Central memory CD8-positive, alpha-beta T cell (primary cell): ENCODE data around the gene TIGAR.

Experiments
- ATAC-seq: fragments of 150-1000 bp; cut with Tn5 transposase; replicated peaks from 2 replicates; pipeline ENCODE4 v1.10.0; 2022; ENCODE audit warnings: mild to moderate bottlenecking, moderate FRiP score, moderate number of reproducible peaks; ENCODE audit not compliant: poor library complexity, severe bottlenecking; ENCODE audit errors: extremely low read depth
- DNase-seq, 2 donors: peaks; one replicate each; pipeline ENCODE4 v3.0.0; 2021; ENCODE audit warnings: low spot score in 2 of 2
- H3K27ac Mint-ChIP-seq: one replicate; pipeline ENCODE4 v1.8.0; 2022; ENCODE audit warnings: low read depth, mild to moderate bottlenecking, moderate library complexity, mixed read lengths
- H3K27me3 Mint-ChIP-seq: one replicate; pipeline ENCODE4 v1.8.0; 2022; ENCODE audit warnings: mixed read lengths
- H3K36me3 Mint-ChIP-seq: one replicate; pipeline ENCODE4 v1.8.0; 2022; ENCODE audit warnings: mild to moderate bottlenecking, moderate library complexity, mixed read lengths; ENCODE audit not compliant: insufficient read depth
- H3K4me1 Mint-ChIP-seq: one replicate; pipeline ENCODE4 v1.8.0; 2022; ENCODE audit warnings: mixed read lengths
- H3K4me3 Mint-ChIP-seq: one replicate; pipeline ENCODE4 v1.8.0; 2022; ENCODE audit warnings: mild to moderate bottlenecking, moderate library complexity, mixed read lengths
- H3K9me3 Mint-ChIP-seq: one replicate; pipeline ENCODE4 v1.8.0; 2022; ENCODE audit warnings: mixed read lengths

The TIGAR gene

DNA sequence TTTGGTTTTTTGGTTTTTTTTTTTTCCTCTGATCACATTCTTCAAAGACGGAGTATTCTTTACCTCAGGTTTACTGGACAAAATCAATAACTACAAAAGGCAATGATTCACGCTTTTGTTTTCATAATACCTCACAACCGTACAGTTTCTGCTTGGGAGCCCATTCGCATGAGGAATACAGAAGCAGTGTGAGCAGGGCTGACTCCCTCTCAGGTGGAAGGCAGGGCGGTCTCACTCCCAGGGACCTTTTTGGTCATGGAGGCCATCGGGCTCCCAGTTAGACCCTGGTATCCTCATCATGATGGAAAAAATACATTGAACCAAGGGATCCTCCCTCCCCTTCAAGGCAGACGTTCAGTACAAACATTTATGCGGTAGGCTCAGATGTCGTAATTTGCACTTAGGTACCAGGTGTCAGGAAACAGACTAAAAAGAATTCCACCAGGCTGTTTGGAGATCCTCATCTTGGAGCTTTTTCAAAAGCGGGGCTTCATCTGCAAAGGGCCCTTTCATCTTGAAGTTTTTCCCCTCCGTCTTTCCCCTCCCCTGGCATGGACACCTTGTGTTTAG, 19.0 kb upstream of the TIGAR start:
- ATAC-seq: no peak
- Mint-ChIP-seq H3K27me3 (no peaks in the 10 kb centered on the region), H3K4me3 (no peak overlapping the region), H3K27ac (peak overlapping the region; percentile 41), H3K4me1 (peaks cover 54% of the 10 kb centered on the region), H3K9me3 (no peaks in the 10 kb centered on the region), H3K36me3 (peaks cover 80% of the 10 kb centered on the region)
- DNase-seq: no peak

DNA sequence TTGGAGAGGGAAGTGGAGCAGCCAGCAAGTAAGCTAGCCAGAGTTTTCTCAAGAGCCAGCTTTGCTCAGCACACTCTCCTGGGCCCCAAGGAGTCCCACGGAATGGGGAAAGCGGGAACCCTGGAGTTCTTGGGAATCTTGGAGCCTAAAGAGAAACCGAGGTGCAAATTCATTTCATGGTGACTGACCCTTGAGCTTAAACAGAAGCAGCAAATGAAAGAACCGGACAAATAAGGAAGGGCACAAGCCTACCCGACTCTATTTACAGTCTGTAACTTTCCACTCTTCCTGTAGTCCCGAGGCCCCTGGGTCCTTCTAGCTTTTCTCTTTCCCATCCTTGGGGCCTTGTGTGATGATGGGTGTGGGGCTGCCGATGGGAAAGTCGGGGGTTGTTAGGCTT, 18.1 kb upstream of the TIGAR start:
- no peak overlapping the region for H3K27ac Mint-ChIP-seq
- H3K4me1 Mint-ChIP-seq: peaks cover 50% of the 10 kb centered on the region
- ATAC-seq: no peak

DNA sequence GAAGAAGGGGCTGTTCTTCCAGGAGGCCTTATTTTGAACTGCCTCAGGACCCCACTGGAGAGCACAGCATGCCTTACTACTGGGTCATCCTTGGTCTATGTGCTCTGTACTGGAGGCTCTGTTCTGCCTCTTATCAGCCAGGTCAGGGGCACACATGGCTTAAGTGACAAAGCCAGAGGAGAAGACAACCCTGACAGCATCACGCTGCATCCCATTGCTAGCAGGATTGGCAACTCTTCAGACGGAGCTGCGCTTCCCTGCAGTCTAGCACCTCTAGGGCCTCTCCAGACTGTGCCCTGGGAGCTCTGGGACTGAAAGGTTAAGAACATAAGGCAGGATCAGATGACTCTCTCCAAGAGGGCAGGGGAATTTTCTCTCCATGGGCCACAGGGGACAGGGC, 17.3 kb upstream of the TIGAR start:
- H3K4me1 Mint-ChIP-seq: peaks cover 41% of the 10 kb centered on the region
- no peaks in the 10 kb centered on the region for H3K9me3 Mint-ChIP-seq
- DNase-seq: no peak
- peak overlapping the region; percentile 16 for H3K27ac Mint-ChIP-seq
- no peak for ATAC-seq
- H3K36me3 Mint-ChIP-seq: peaks cover 75% of the 10 kb centered on the region
- no peak overlapping the region for H3K4me3 Mint-ChIP-seq
- no peaks in the 10 kb centered on the region for H3K27me3 Mint-ChIP-seq

More for the DNA sequence above, 18.1 kb upstream of the TIGAR start:
- Mint-ChIP-seq H3K9me3 (no peaks in the 10 kb centered on the region), H3K36me3 (peaks cover 74% of the 10 kb centered on the region), H3K4me3 (no peak overlapping the region), H3K27me3 (no peaks in the 10 kb centered on the region)
- no peak for DNase-seq

DNA sequence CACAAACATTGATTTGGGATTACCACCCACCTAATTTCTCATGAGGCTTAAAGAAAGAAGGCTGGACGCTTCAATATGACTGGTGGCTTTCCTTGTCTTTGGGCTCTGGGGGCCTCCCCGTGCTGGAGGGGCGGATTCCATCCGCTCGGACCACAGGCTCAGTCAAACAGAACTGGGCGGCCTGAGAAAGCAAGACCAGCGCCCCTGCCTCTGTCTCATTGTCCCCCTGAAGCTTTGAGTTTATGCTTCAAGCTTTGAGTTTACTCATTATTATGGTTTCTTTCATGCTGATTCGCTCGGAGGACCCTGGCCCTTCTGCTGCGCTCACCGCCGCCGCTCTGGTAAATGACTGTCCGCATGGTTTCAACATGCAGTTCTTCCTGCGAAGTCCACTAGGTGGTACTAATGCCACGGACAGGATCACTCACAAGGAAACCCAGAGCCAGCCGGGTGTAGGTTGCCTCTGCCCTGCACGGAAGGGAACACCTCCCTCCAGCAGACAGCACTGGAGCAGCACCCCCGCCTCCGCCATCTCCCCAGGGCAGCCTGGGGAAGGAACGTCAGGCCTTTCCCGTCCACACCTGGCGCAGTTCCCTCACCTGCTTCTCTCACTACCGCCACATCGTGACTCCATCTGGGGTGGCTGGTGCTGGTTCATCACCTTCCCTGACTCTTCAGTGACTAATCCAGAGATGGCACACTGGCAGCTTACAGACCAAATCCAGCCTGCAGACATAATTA, 13.2 kb upstream of the TIGAR start:
- DNase-seq: no peak
- peaks cover 39% of the 10 kb centered on the region for H3K36me3 Mint-ChIP-seq
- no peaks in the 10 kb centered on the region for H3K9me3 Mint-ChIP-seq
- H3K27me3 Mint-ChIP-seq: no peaks in the 10 kb centered on the region
- ATAC-seq: no peak
- H3K4me1 Mint-ChIP-seq: peaks cover 18% of the 10 kb centered on the region
- no peak overlapping the region for H3K27ac Mint-ChIP-seq
- no peak overlapping the region for H3K4me3 Mint-ChIP-seq

DNA sequence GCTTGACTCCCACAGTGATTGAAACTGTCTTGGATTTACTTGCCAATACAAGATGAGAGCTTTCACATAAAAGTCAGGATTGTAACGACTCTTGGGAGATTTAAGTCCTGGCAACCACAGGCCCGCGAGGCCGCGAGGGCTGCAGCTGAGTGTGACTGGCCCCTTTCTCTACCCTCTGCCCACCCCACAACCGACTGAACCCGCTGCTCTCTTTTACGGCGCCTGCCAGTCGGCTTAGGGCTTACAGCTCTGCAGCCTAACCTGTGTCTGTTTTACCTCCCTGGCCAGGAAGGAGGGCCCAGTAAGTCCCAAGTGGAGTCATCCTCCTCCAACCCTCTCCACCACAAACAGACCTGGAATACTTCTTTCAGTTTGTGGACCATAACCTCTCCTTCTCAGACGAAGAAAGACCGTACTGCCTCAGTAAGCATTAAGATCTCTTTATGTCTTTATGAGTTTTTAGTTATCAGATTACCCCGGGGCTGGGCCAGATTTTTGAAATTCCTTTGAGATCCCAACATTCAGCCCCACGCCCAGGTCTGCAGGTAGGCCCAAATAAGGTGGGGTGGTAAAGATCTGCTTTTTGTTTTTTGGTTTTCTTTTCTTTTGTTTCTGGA, 12.6 kb upstream of the TIGAR start:
- peaks cover 34% of the 10 kb centered on the region for H3K36me3 Mint-ChIP-seq
- H3K4me1 Mint-ChIP-seq: peaks cover 13% of the 10 kb centered on the region
- no peak for ATAC-seq
- no peak overlapping the region for H3K27ac Mint-ChIP-seq
- H3K27me3 Mint-ChIP-seq: no peaks in the 10 kb centered on the region
- H3K4me3 Mint-ChIP-seq: no peak overlapping the region
- H3K9me3 Mint-ChIP-seq: no peaks in the 10 kb centered on the region
- DNase-seq: no peak

DNA sequence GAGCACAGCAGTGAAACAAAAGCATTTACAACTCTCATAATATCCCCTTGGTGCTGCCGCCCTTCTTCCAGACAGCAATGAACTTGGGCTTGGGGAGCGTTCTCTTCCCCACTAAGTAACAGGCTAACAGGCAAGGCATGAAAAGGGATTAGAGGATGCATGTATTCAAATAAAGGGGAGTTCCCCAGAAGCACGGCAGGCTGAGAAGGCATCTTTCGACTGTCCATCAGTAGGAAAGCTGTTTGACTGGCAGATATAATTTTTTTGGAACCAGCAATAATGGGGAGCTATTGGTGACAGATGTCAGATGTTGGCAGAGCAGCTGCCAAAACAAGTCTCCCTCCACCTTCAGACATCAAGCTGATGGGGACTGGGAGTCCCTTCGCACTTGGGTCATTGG, 9.2 kb upstream of the TIGAR start:
- no peak for ATAC-seq
- DNase-seq: no peak
- no peak overlapping the region for H3K4me3 Mint-ChIP-seq
- H3K27me3 Mint-ChIP-seq: no peaks in the 10 kb centered on the region
- H3K9me3 Mint-ChIP-seq: no peaks in the 10 kb centered on the region
- no peak overlapping the region for H3K27ac Mint-ChIP-seq
- H3K36me3 Mint-ChIP-seq: peaks cover 13% of the 10 kb centered on the region
- H3K4me1 Mint-ChIP-seq: peaks cover 1% of the 10 kb centered on the region

DNA sequence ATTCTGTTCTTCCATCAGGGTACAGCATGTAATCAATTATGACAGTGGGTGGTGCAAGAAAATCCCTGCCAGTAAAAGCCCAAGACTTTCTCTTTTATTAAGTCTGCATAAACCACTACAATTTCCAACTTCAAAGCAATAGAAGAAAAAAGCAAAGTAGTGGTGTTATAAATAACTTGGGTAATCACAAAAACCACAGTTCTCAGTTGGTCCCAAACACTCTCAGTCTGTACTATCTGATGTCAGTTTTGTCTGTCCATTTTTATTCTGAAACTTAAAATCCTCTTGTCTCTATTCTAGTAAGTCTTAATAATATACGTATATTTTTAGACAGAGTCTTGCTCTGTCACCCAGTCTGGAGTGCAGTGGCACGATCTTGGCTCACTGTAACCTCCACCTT, 8.8 kb upstream of the TIGAR start:
- no peak overlapping the region for H3K4me3 Mint-ChIP-seq
- ATAC-seq (no peak), DNase-seq (no peak)
- H3K27me3 Mint-ChIP-seq: no peaks in the 10 kb centered on the region
- no peaks in the 10 kb centered on the region for H3K9me3 Mint-ChIP-seq
- no peaks in the 10 kb centered on the region for H3K4me1 Mint-ChIP-seq
- H3K36me3 Mint-ChIP-seq: peaks cover 8% of the 10 kb centered on the region
- H3K27ac Mint-ChIP-seq: no peak overlapping the region

DNA sequence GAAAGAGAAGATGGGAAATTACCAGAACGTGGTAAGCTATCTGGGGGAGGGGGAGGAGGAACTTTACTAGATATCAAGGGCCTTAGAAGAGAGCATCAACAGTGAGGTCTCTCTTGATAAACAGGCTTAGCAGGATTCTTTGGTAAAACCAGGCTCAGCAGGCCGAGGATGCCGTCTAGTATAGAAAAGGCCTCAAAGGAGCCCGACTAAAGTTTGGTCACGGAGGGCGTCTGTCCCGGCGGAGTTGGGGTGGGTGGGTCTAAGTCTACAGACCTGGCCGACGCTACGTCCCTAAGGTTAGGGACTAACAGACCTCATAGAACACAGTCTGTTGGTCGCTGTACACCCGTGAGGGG, 538 bp upstream of the TIGAR start:
- Mint-ChIP-seq H3K36me3 (peaks cover 20% of the 10 kb centered on the region), H3K4me1 (peaks cover 29% of the 10 kb centered on the region), H3K27me3 (no peaks in the 10 kb centered on the region), H3K4me3 (peak overlapping the region; percentile 97), H3K27ac (peak overlapping the region; percentile 96), H3K9me3 (no peaks in the 10 kb centered on the region)
- ATAC-seq: peak; percentile 13
- no peak for DNase-seq

DNA sequence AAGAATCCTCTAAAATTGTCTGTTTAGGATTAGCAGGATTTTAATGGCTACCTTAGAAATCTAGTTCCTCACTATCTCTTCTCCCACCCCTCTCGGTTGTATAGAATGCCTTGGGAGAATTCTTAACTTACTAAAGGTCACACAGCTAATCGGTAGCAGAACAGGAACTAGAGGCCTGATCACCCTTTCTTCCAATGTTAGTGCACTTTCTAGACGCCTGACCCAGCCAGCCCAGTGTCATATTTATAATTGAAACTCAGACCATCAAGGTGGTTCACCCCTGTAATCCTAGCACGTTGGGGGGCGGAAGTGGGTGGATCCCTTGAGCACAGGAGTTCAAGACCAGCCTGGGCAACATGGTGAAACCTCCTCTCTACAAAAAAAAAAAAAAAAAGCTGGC, 1.7 kb downstream of the TIGAR start:
- Mint-ChIP-seq H3K27ac (peak overlapping the region; percentile 72), H3K4me1 (peaks cover 29% of the 10 kb centered on the region), H3K9me3 (no peaks in the 10 kb centered on the region), H3K27me3 (no peaks in the 10 kb centered on the region), H3K36me3 (peaks cover 23% of the 10 kb centered on the region), H3K4me3 (peak overlapping the region; percentile 97)
- no peak for DNase-seq
- no peak for ATAC-seq

DNA sequence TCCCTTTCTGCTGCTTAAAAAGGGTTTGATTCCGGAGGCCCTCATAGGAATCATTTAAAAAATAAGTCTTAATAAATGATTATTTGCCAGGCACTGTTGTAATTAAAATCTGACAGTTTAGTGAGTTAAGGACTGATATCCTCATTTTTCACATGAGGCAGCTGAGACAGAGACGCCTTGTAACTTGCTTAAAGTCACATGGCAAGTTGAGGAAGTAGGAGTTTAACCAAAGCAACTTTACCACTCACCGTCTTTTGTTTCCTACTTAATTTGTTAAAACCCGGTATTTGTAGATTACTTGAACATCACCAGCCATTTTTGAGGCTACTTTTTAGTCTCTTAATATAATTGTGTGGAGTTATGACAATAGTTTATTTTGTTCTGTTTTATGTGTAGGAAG, 2.4 kb downstream of the TIGAR start:
- Mint-ChIP-seq H3K4me1 (peaks cover 29% of the 10 kb centered on the region), H3K27ac (peak overlapping the region; percentile 59), H3K27me3 (no peaks in the 10 kb centered on the region), H3K4me3 (no peak overlapping the region), H3K36me3 (peaks cover 25% of the 10 kb centered on the region), H3K9me3 (no peaks in the 10 kb centered on the region)
- DNase-seq (no peak), ATAC-seq (no peak)

DNA sequence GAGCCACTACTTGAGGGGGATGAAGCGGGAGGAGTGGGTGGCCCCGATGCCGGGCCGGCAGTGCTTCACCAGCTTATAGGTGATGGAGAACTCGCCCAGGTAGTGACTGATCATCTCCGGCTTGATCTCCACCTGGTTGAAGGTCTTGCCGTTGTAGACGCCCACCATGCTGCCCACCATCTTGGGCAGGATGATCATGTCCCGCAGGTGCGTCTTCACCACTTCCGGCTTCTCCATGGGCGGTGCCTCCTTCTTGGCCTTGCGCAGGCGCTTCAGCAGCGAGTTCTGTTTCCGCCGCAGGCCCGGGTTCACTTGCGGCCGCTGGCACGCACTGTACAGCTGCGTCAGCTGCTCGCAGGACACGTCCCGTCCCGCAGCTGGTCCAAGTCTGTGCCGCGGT, 3.4 kb downstream of the TIGAR start:
- H3K4me3 Mint-ChIP-seq: no peak overlapping the region
- ATAC-seq: no peak
- H3K36me3 Mint-ChIP-seq: peaks cover 25% of the 10 kb centered on the region
- peaks cover 34% of the 10 kb centered on the region for H3K4me1 Mint-ChIP-seq
- H3K27me3 Mint-ChIP-seq: no peaks in the 10 kb centered on the region
- no peaks in the 10 kb centered on the region for H3K9me3 Mint-ChIP-seq
- no peak for DNase-seq
- H3K27ac Mint-ChIP-seq: peak overlapping the region; percentile 59

DNA sequence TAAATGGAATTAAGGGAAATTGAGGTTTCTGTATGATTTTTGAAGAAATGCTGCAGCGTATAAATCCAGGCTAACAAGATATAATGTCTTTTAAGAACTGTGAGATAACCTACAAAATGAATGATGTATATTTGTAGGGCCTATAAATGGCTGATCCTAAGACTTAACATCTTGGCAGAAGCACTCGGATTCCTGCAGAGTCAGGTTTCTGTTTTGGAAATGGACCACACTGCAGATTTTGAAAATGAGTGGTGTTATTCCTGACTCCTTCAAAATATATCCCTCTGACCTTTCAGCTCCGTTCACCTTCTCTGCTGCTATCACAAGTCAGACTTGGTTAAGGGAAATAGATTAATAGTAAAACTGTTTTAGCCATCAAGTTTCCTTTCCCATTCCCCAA, 5.0 kb downstream of the TIGAR start:
- Mint-ChIP-seq H3K4me1 (peaks cover 34% of the 10 kb centered on the region), H3K9me3 (no peaks in the 10 kb centered on the region), H3K27ac (no peak overlapping the region), H3K4me3 (no peak overlapping the region), H3K27me3 (no peaks in the 10 kb centered on the region), H3K36me3 (peaks cover 25% of the 10 kb centered on the region)
- DNase-seq (no peak), ATAC-seq (no peak)

DNA sequence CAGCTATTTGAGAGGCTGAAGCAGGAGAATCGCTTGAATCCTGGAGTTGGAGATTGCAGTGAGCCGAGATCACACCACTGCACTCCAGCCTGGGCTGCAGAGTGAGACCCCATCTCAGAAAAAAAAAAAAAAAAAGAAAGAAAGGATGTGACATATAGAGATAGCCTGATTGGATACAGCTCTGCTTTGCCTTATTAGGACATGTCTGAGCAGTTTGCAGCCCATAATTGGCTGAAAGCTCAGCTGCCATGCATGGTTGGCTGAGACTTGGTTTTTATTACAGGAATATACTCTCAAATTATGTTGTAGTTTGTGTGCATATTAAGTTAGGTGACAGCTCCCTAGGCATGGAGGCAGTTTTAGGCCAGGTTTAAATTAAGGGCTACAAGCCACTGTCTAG, 6.3 kb downstream of the TIGAR start:
- ATAC-seq (no peak), DNase-seq (no peak)
- peaks cover 23% of the 10 kb centered on the region for H3K4me1 Mint-ChIP-seq
- H3K36me3 Mint-ChIP-seq: peaks cover 17% of the 10 kb centered on the region
- no peaks in the 10 kb centered on the region for H3K27me3 Mint-ChIP-seq
- no peaks in the 10 kb centered on the region for H3K9me3 Mint-ChIP-seq
- no peak overlapping the region for H3K27ac Mint-ChIP-seq
- H3K4me3 Mint-ChIP-seq: no peak overlapping the region
